ENCODE results near the gene TOMM20L. TPM values are rescaled to one million over a fixed set of nuclear protein-coding genes. Genes with fewer than 3 reads are reported as not detected.

TOMM20L gene
- total RNA-seq, result not detected in 2 replicates

DNA sequence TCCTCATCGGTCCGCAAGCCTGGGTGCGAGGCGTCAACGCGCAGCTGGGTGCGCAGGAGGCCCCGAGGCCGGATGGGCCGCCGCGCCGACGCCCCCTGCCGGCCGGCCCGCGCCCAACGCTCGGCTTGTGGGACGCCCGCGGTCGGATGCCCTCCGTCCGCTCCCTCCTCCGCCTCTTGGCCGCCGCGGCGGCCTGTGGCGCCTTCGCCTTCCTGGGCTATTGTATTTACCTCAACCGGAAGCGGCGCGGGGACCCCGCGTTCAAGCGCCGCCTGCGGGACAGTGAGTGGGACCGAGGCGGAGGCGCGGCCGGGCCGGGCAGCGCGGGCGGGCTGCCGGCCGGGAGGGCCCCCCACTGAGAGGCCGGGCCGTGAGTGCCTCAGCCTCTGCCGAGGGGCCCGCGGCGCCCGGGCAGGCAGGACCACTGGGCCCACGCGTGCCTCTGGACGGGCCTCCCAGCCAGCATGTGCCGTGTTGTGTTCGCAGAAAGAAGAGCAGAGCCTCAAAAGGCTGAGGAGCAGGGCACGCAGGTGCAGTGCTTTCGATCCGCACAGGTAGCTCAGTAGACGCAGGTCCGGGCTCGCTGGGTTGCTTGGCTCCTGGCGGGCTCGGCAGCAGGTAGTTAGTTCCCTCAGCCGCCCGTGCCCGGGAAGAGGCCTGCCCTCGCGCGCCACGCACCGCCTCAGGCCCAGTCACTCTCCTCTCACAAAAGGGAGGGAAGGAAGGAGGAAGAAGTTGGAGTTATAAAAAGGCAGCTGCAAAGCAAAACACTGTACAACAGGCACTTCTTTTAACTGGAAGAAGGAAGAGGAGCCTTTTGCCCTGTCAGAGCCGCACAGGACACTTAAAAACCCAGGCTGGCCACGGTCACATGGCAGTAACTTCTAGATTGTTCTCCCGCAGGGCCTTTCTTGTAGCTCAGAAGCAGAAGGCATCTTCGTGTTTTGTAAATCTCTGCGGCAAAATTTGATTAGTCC is at the start of gene TOMM20L:
TSS of gene TOMM20L (plus strand) at position 119 of the 977 bp plus-strand sequence. CDS start at position 147, 28 bp downstream.

DNA sequence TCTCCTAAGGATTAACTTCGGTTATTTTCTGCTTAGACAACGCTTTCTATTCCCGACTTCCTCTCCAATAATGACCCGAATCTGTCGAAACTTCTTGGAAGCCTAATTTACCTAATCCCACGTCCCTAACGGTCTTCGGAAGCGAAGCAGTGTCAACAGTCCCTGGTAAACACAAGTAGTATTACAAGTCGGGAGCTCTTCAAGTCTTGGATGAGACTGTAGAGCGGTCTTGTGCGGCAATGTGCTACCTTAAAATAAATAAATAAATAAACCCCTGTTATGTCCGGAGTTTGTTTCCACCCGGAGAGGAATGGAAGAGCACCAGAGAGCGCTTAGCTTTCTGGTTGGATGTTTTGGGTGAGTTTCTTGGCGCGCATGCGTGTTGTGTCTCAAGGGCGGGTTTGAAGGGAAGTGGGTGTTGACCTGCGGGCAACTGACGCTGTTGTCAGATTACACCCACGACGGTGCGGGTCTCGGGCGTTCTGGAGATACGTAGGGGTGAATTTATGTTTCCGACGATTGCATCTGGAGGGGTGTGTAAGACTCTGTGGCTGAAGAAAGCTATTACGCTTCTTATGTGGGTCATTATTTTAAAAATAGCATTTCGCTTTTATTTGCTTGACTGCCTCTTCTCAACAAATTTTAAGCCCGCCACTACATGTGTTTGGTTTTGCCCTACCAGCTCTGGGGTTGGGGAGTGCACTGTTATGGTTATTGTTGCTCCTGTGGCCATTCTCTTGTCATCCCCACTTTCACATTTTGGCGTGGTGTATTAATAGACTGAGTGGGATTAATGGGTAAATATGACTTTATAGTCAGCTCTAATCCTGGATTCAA is 31.8 kb downstream of the TOMM20L start, which contains the start of the genes KIAA0586 and TIMM9:
TSS of gene KIAA0586 (plus strand) at position 439 of the 837 bp plus-strand sequence. CDS start 546 bp downstream, outside the sequence.
TSS of gene TIMM9 (minus strand) at position 251 of the 837 bp plus-strand sequence. CDS start 15,586 bp downstream, outside the sequence.

Other genes with a start within 250 kb of the TOMM20L start
- gene ARMH4, start 243.7 kb upstream of the TOMM20L start, total RNA-seq, result 11.3 and 13.5 TPM in 2 replicates
- gene ACTR10, start 195.8 kb upstream of the TOMM20L start, total RNA-seq, result 46.4 and 62.1 TPM in 2 replicates
- gene PSMA3, start 151.1 kb upstream of the TOMM20L start, total RNA-seq, result 79.0 and 98.7 TPM in 2 replicates
- gene ARID4A, start 97.4 kb upstream of the TOMM20L start, total RNA-seq, result 9.0 and 9.5 TPM in 2 replicates
- 11.9 and 16.6 TPM in 2 replicates for gene TIMM9, start 31.6 kb downstream of the TOMM20L start, total RNA-seq
- gene KIAA0586, start 31.8 kb downstream of the TOMM20L start, total RNA-seq, result 24.1 and 32.4 TPM in 2 replicates
- gene DACT1, start 242.0 kb downstream of the TOMM20L start, total RNA-seq, result 35.8 and 55.5 TPM in 2 replicates